Ramos (cell line): ENCODE data around the gene HSP90AA1.

Experiments
- in situ Hi-C: fragments of 300-500 bp; cut with MboI; formaldehyde crosslinking; loops from one replicate; pipeline ENCODE4 v1.14.3; 2022; ENCODE audit warnings: low sequenced_read_pairs; ENCODE audit not compliant: unreplicated experiment

The HSP90AA1 gene

GRCh38 chr14:102047808-102048540, 38.9 kb downstream of the HSP90AA1 start:
- in situ Hi-C loops: no loop called here

GRCh38 chr14:102046337-102047278, 40.2 kb downstream of the HSP90AA1 start:
- in situ Hi-C loops: no loop called here

GRCh38 chr14:102044566-102044965, 42.3 kb downstream of the HSP90AA1 start:
- in situ Hi-C loops: no loop called here

- in situ Hi-C loops: no loop called here
Observed at GRCh38 chr14:102043251-102044025, 43.4 kb downstream of the HSP90AA1 start.

GRCh38 chr14:102042699-102043098, 44.1 kb downstream of the HSP90AA1 start:
- in situ Hi-C loops: no loop called here

- in situ Hi-C loops: no loop called here
Observed at GRCh38 chr14:102040153-102040552, 46.7 kb downstream of the HSP90AA1 start.

- in situ Hi-C loops: no loop called here
Observed at GRCh38 chr14:102039157-102039556, 47.7 kb downstream of the HSP90AA1 start.

- in situ Hi-C loops: no loop called here
Observed at GRCh38 chr14:102037686-102038085, 49.2 kb downstream of the HSP90AA1 start.

- in situ Hi-C loops: no loop called here
Observed at GRCh38 chr14:102035914-102036313, 50.9 kb downstream of the HSP90AA1 start.

- in situ Hi-C loops: no loop called here
Observed at GRCh38 chr14:102034301-102034700, 52.5 kb downstream of the HSP90AA1 start.

- in situ Hi-C loops: no loop called here
Observed at GRCh38 chr14:102033241-102033640, 53.6 kb downstream of the HSP90AA1 start.
